Measurements from ENCODE around the gene POU5F1.

GRCh38 chr6:31114970-31115849, 55.3 kb downstream of the POU5F1 start:
- TF ChIP-seq SMC3 (conservative IDR thresholded peaks at IDR 0.05; ENCODE audit: poor library complexity) (no peak), EP300 (conservative IDR thresholded peaks at IDR 0.05; ENCODE audit: poor library complexity, severe bottlenecking) (no peak), CTCF (IDR thresholded peaks at IDR 0.05; ENCODE audit: poor library complexity, severe bottlenecking) (no peak), RAD21 (conservative IDR thresholded peaks at IDR 0.05) (no peak), POLR2AphosphoS5 (IDR thresholded peaks at IDR 0.05) (no peak), EZH2 (IDR thresholded peaks at IDR 0.05; ENCODE audit: borderline replicate concordance, insufficient read depth, low read length, poor library complexity, severe bottlenecking) (no peak)

Data from neural cell (in vitro differentiated cells).